GM18511 (cell line): Measurements from ENCODE around the gene FCHO1.
"Not testable (repeated sequence)": the region's sequence is repeated elsewhere in the genome, so short reads cannot be mapped to it uniquely, and the experiment has no call there.

ENCODE experiments used
- ATAC-seq: cut with Tn5 transposase; IDR thresholded peaks from one replicate; pipeline ENCODE4 v1.9.1; 2021; ENCODE audit warnings: mild to moderate bottlenecking, moderate library complexity; ENCODE audit not compliant: unreplicated experiment

FCHO1 gene

GRCh38 chr19:17790059-17790780 lies 38.9 kb downstream of the FCHO1 start:
- ATAC-seq = no peak

- ATAC-seq = no peak
Observed at GRCh38 chr19:17794412-17794730, 43.1 kb downstream of the FCHO1 start.

- no peak for ATAC-seq
Observed at GRCh38 chr19:17794731-17795494, 43.6 kb downstream of the FCHO1 start, which contains the start of gene B3GNT3. Gene B3GNT3, plus strand, starts transcription at chr19:17795138. Its CDS starts 12,670 bp downstream, at chr19:17807808.

GRCh38 chr19:17795495-17795856 lies 44.2 kb downstream of the FCHO1 start:
- no peak for ATAC-seq

- no peak for ATAC-seq
Observed at GRCh38 chr19:17796013-17796837, 44.9 kb downstream of the FCHO1 start.

GRCh38 chr19:17796838-17797423 lies 45.7 kb downstream of the FCHO1 start:
- ATAC-seq = no peak

- no peak for ATAC-seq
Observed at GRCh38 chr19:17797424-17798201, 46.3 kb downstream of the FCHO1 start.

GRCh38 chr19:17798599-17798998 lies 47.3 kb downstream of the FCHO1 start:
- not testable (repeated sequence) for ATAC-seq

- ATAC-seq = no peak
Observed at GRCh38 chr19:17802137-17802858, 51.0 kb downstream of the FCHO1 start.

GRCh38 chr19:17803264-17803896 lies 52.1 kb downstream of the FCHO1 start:
- ATAC-seq = no peak

- ATAC-seq = no peak
Observed at GRCh38 chr19:17805427-17805826, 54.1 kb downstream of the FCHO1 start.

- no peak for ATAC-seq
Observed at GRCh38 chr19:17806945-17807344, 55.7 kb downstream of the FCHO1 start.

GRCh38 chr19:17807731-17808316 lies 56.5 kb downstream of the FCHO1 start:
- no peak for ATAC-seq

GRCh38 chr19:17811103-17811502 lies 59.8 kb downstream of the FCHO1 start:
- ATAC-seq = no peak

GRCh38 chr19:17811681-17812080 lies 60.4 kb downstream of the FCHO1 start:
- ATAC-seq = no peak

GRCh38 chr19:17812099-17812498 lies 60.8 kb downstream of the FCHO1 start:
- no peak for ATAC-seq

- ATAC-seq = no peak
Observed at GRCh38 chr19:17817668-17818363, 66.5 kb downstream of the FCHO1 start.

GRCh38 chr19:17821190-17821589 lies 69.9 kb downstream of the FCHO1 start, which contains the start of gene INSL3:
Gene INSL3, minus strand, starts transcription at chr19:17821519. Its CDS starts 13 bp downstream, at chr19:17821506.
- ATAC-seq = no peak
